Mucosa of rectum (tissue), 2 donors: ENCODE data around the gene SEPTIN8.
"Not testable (repeated sequence)": the region's sequence is repeated elsewhere in the genome, so short reads cannot be mapped to it uniquely, and the experiment has no call there.

Experiments used
- H3K27ac ChIP-seq, 2 donors: one replicate each; pipeline ENCODE4 v1.7.0; 2013; ENCODE audit warnings: inconsistent platforms in 2 of 2, low read depth in 2 of 2, low read length in 2 of 2
- H3K27me3 ChIP-seq, 2 donors: one replicate each; pipeline ENCODE4 v1.7.0; 2013; ENCODE audit warnings: low read length in 2 of 2; ENCODE audit not compliant: control insufficient read depth in 2 of 2, insufficient read depth in 2 of 2
- H3K36me3 ChIP-seq, 2 donors: one replicate each; pipeline ENCODE4 v1.7.0; 2013; ENCODE audit warnings: low read length in 2 of 2; ENCODE audit not compliant: control insufficient read depth in 2 of 2, insufficient read depth in 2 of 2
- H3K4me1 ChIP-seq, 2 donors: one replicate each; pipeline ENCODE4 v1.7.0; 2013; ENCODE audit warnings: low read length in 2 of 2, mild to moderate bottlenecking in 1 of 2; ENCODE audit not compliant: control insufficient read depth in 2 of 2, insufficient read depth in 2 of 2
- H3K4me3 ChIP-seq, 2 donors: one replicate each; pipeline ENCODE4 v1.7.0; 2013; ENCODE audit warnings: low read length in 2 of 2
- H3K9ac ChIP-seq, 2 donors: one replicate each; pipeline ENCODE4 v1.7.0; 2013; ENCODE audit warnings: low read length in 2 of 2, low read depth in 1 of 2, mild to moderate bottlenecking in 1 of 2
- H3K9me3 ChIP-seq, 2 donors: one replicate each; pipeline ENCODE4 v1.7.0; 2013; ENCODE audit warnings: low read length in 2 of 2; ENCODE audit not compliant: control insufficient read depth in 2 of 2
- donor health status: healthy.
- donor health status: Normal muscosa, but diverticular disease.

The SEPTIN8 gene

GRCh38 chr5:132812123-132812765 lies 35.2 kb upstream of the SEPTIN8 start:
- H3K4me3 ChIP-seq = peak overlapping the region; percentile 63 to 72
- no peaks in the 10 kb centered on the region for H3K36me3 ChIP-seq
- peaks cover 12 to 14% of the 10 kb centered on the region in 2 donors for H3K4me1 ChIP-seq
- peaks cover 0 to 3% of the 10 kb centered on the region in 2 donors for H3K27me3 ChIP-seq
- H3K9ac ChIP-seq = peak overlapping the region in 1 of 2 donors; percentile 94
- no peaks in the 10 kb centered on the region for H3K9me3 ChIP-seq
- no peak overlapping the region for H3K27ac ChIP-seq

- Histone ChIP-seq H3K4me3 (no peak overlapping the region), H3K27ac (no peak overlapping the region), H3K9me3 (no peaks in the 10 kb centered on the region), H3K36me3 (no peaks in the 10 kb centered on the region), H3K27me3 (peaks cover 0 to 3% of the 10 kb centered on the region in 2 donors), H3K4me1 (peaks cover 12 to 17% of the 10 kb centered on the region in 2 donors), H3K9ac (no peak overlapping the region)
These were observed 33.6 kb upstream of the SEPTIN8 start for GRCh38 chr5:132810605-132811004.

GRCh38 chr5:132808866-132809265 lies 31.8 kb upstream of the SEPTIN8 start:
- peaks cover 0 to 3% of the 10 kb centered on the region in 2 donors for H3K27me3 ChIP-seq
- H3K4me1 ChIP-seq = peaks cover 7 to 13% of the 10 kb centered on the region in 2 donors
- no peak overlapping the region for H3K4me3 ChIP-seq
- H3K36me3 ChIP-seq = no peaks in the 10 kb centered on the region
- peak overlapping the region in 1 of 2 donors; percentile 14 for H3K9ac ChIP-seq
- no peaks in the 10 kb centered on the region for H3K9me3 ChIP-seq
- peak overlapping the region in 1 of 2 donors; percentile 28 for H3K27ac ChIP-seq

DNA sequence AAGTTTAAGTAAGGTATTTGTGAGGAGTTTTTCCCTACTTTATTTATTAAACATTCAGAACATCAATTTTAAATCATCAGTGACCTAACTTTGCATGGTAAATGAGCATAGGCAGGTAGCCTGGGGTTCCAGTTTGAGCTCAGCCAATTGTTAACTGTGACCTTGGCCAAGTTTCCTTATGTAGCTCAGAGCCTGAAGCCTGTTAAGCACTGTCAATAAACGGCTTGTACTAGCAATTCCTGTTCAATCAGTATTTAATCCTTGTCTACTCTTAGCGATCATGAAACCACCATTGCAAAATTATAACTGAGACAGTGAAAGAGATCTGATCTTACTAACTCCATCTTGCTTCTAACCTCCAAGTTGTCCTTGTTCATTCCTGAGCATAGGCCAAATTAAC lies 31.4 kb upstream of the SEPTIN8 start:
- Histone ChIP-seq H3K36me3 (no peaks in the 10 kb centered on the region), H3K4me1 (peaks cover 7 to 13% of the 10 kb centered on the region in 2 donors), H3K9me3 (no peaks in the 10 kb centered on the region), H3K27me3 (peaks cover 0 to 3% of the 10 kb centered on the region in 2 donors), H3K4me3 (no peak overlapping the region), H3K9ac (peak overlapping the region in 1 of 2 donors; percentile 14), H3K27ac (peak overlapping the region in 1 of 2 donors; percentile 28)

DNA sequence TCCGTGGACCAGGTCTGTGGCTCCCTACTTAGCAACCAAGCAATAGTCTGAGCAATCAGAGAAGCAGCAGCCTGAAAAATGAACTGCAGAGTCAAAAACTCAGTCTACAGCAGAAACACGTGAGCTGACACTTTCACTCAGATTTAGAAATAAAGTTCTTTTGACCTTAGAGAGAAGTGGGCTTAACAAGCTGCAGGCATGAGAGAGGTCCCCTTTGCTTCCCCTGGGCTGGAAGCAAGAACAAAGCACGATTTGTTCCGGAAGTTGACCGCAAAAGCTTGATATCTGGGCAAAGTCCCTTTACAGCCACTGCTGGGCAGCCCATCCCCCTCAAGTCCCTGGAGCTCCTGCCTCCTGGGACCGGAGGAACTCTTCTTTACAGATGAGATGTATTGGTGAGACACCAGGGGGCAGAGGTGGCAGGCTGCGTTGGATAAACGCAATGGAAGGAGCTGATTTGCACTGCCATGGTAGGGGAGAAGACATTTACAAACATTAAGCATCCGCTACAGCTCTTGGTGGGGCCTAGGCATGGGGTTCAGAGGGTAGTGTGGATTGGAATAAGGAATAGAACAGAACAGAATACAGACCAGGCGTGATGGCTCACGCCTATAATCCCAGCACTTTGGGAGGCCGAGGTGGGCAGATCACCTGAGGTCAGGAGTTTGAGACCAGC lies 30.3 kb upstream of the SEPTIN8 start:
- peaks cover 1 to 3% of the 10 kb centered on the region in 2 donors for H3K27me3 ChIP-seq
- H3K9me3 ChIP-seq = no peaks in the 10 kb centered on the region

GRCh38 chr5:132806804-132807162 lies 29.7 kb upstream of the SEPTIN8 start:
- Histone ChIP-seq H3K9ac (peak overlapping the region; percentile 58 to 75), H3K27ac (peak overlapping the region; percentile 81 to 86), H3K4me3 (peak overlapping the region; percentile 34 to 76), H3K4me1 (peaks cover 7 to 13% of the 10 kb centered on the region in 2 donors)
- H3K36me3 ChIP-seq, H3K27me3 ChIP-seq, H3K9me3 ChIP-seq: not testable (repeated sequence)

More for the DNA sequence above, 30.3 kb upstream of the SEPTIN8 start:
- Histone ChIP-seq H3K9ac (peak overlapping the region; percentile 58 to 75), H3K4me3 (peak overlapping the region; percentile 34 to 76), H3K27ac (peak overlapping the region; percentile 81 to 86), H3K4me1 (peaks cover 7 to 13% of the 10 kb centered on the region in 2 donors), H3K36me3 (no peaks in the 10 kb centered on the region)

GRCh38 chr5:132805872-132806271 lies 28.8 kb upstream of the SEPTIN8 start:
- peaks cover 7 to 13% of the 10 kb centered on the region in 2 donors for H3K4me1 ChIP-seq
- H3K4me3 ChIP-seq, H3K27me3 ChIP-seq, H3K9ac ChIP-seq, H3K9me3 ChIP-seq, H3K27ac ChIP-seq, H3K36me3 ChIP-seq: not testable (repeated sequence)

- H3K9ac ChIP-seq, H3K36me3 ChIP-seq, H3K27me3 ChIP-seq, H3K9me3 ChIP-seq, H3K4me1 ChIP-seq, H3K27ac ChIP-seq, H3K4me3 ChIP-seq: not testable (repeated sequence)
These were observed 27.2 kb upstream of the SEPTIN8 start for GRCh38 chr5:132804219-132804618.

- not testable (repeated sequence) for H3K4me3 ChIP-seq, H3K9ac ChIP-seq, H3K27ac ChIP-seq, H3K36me3 ChIP-seq, H3K4me1 ChIP-seq, H3K9me3 ChIP-seq, H3K27me3 ChIP-seq
These were observed 25.6 kb upstream of the SEPTIN8 start for GRCh38 chr5:132802685-132803066.

GRCh38 chr5:132802044-132802684 lies 25.1 kb upstream of the SEPTIN8 start:
- Histone ChIP-seq H3K4me3 (no peak overlapping the region), H3K27ac (no peak overlapping the region), H3K9ac (no peak overlapping the region), H3K27me3 (peaks cover 0 to 2% of the 10 kb centered on the region in 2 donors), H3K9me3 (no peaks in the 10 kb centered on the region), H3K36me3 (no peaks in the 10 kb centered on the region), H3K4me1 (peaks cover 0 to 3% of the 10 kb centered on the region in 2 donors)
